ENCODE measurements around the gene CIDEB. TPM values are rescaled to one million over a fixed set of nuclear protein-coding genes. Genes with fewer than 3 reads are reported as not detected.

CIDEB gene
- total RNA-seq, 1 experiment from 2014 or later: not detected

- H3T11ph ChIP-seq (ENCODE audit: low read length): no peak overlapping the region
- peak overlapping the region; percentile 76 for H3K9ac ChIP-seq (ENCODE audit: extremely low read depth, insufficient read length, low read length)
- peaks cover 4% of the 10 kb centered on the region; the same call in 1 of the 2 replicates for H3K4me1 ChIP-seq (ENCODE audit: insufficient read depth, low read length)
- Mint-ChIP-seq H3K4me1 (peaks cover 21 to 22% of the 10 kb centered on the region in 2 experiments), H3K9me3 (no peaks in the 10 kb centered on the region; a peak in 1 of 5 replicates), H3K27ac (peak overlapping the region in 2 of 3 experiments; percentile 83 to 97; a peak in 3 of 7 replicates), H3K4me3 (peak overlapping the region; percentile 91 to 93), H3K27me3 (ENCODE audit: low read depth) (no peaks in the 10 kb centered on the region; the same call in 1 of the 2 replicates), H3K36me3 (ENCODE audit: insufficient read depth in 1 of 3, low read depth in 3 of 3) (peaks cover 31 to 59% (median 56%) of the 10 kb centered on the region in 3 experiments)
- H4K8ac ChIP-seq (replicated peaks; ENCODE audit: insufficient read length, low read depth, low read length): no peak overlapping the region
- H4K5ac ChIP-seq (ENCODE audit: insufficient read length, low read depth, low read length): no peak overlapping the region
- H3K56ac ChIP-seq (ENCODE audit: insufficient read length, low read depth, low read length): no peak overlapping the region
- no peak overlapping the region for H2BK20ac ChIP-seq (ENCODE audit: low read depth, low read length, poor library complexity, severe bottlenecking)
- no peak overlapping the region for H3K27ac ChIP-seq (ENCODE audit: insufficient read length, low read depth, low read length)
- no peak overlapping the region for H3K18ac ChIP-seq (ENCODE audit: insufficient read length, low read depth, low read length)
- peak overlapping the region; percentile 100 for H3K4me2 ChIP-seq (ENCODE audit: insufficient read depth, insufficient read length, low read length)
- H3K9me3 ChIP-seq (ENCODE audit: control insufficient read depth, low read depth, low read length): no peaks in the 10 kb centered on the region
- no peak overlapping the region for H2BK120ac ChIP-seq (ENCODE audit: low read depth, low read length, poor library complexity, severe bottlenecking)
- no peak overlapping the region for H2AFZ ChIP-seq (ENCODE audit: low read length)
- no peak for DNase-seq
- no peaks in the 10 kb centered on the region for H3K27me3 ChIP-seq (ENCODE audit: insufficient read depth, low read length)
- no peak overlapping the region for H2AK5ac ChIP-seq (ENCODE audit: insufficient read length, low read length)
- H4K20me1 ChIP-seq (ENCODE audit: control insufficient read depth, insufficient read depth, insufficient read length): no peaks in the 10 kb centered on the region
- H2BK12ac ChIP-seq (ENCODE audit: insufficient read length, low read depth, low read length): no peak overlapping the region
- peaks cover 11% of the 10 kb centered on the region for H3K23me2 ChIP-seq (ENCODE audit: insufficient read length, low read depth, low read length, poor library complexity, severe bottlenecking)
- no peak overlapping the region for H4K91ac ChIP-seq (ENCODE audit: insufficient read length, low read depth, low read length)
- H3K79me2 ChIP-seq (ENCODE audit: insufficient read depth, low read length): peaks cover 4% of the 10 kb centered on the region; the same call in 1 of the 2 replicates
- no peak overlapping the region for H2BK15ac ChIP-seq (ENCODE audit: low read depth, low read length)
- H2BK5ac ChIP-seq (ENCODE audit: insufficient read length, low read length): no peak overlapping the region
- no peak overlapping the region for H3K23ac ChIP-seq (ENCODE audit: insufficient read length, low read depth, low read length)
- H3K79me1 ChIP-seq (ENCODE audit: insufficient read depth, low read depth, low read length, poor library complexity, severe bottlenecking): peaks cover 3% of the 10 kb centered on the region
- no CpG with 5 or more reads among the region's 16 CpGs for WGBS (ENCODE audit: extremely low coverage, insufficient read length, low lambda C conversion rate)
- TF ChIP-seq CTCF (conservative IDR thresholded peaks at IDR 0.05): no peak
- no peak overlapping the region for H3K14ac ChIP-seq (ENCODE audit: insufficient read depth, low read length)
- H3K4ac ChIP-seq (ENCODE audit: low read depth, low read length): no peak overlapping the region
These were observed 7.3 kb downstream of the CIDEB start for GRCh38 chr14:24300326-24300980.
